K562 (cell line): ENCODE data around the gene LGR6. TPM values are rescaled to one million over a fixed set of nuclear protein-coding genes. Genes with fewer than 3 reads are reported as not detected.
A peak's percentile ranks its signal among the peaks of the same experiment; 100 is the strongest.

Experiments
- ADNP ChIP-seq: fragments of 200-800 bp; sonication (Bioruptor generic); IDR thresholded peaks from 2 replicates; pipeline ENCODE4 v1.6.1; 2016; ENCODE audit warnings: missing genetic modification characterization, missing compliant biosample characterization
- BMI1 ChIP-seq: fragments of 150-350 bp; IDR thresholded peaks from 2 replicates; pipeline ENCODE4 v1.6.1; 2014; ENCODE audit warnings: low read length
- CBX5 ChIP-seq: IDR thresholded peaks from 2 replicates; pipeline ENCODE4 v1.6.1; 2014; ENCODE audit warnings: low read depth, borderline replicate concordance
- GABPB1 ChIP-seq: sonication (generic); formaldehyde crosslinking; IDR thresholded peaks from 2 replicates; pipeline ENCODE4 v1.8.0; 2022; ENCODE audit warnings: mild to moderate bottlenecking, missing genetic modification reagents
- HNRNPL ChIP-seq: fragments of 200-400 bp; formaldehyde crosslinking; IDR thresholded peaks from 2 replicates; pipeline ENCODE4 v1.6.1; 2017; ENCODE audit warnings: low read depth, mild to moderate bottlenecking, low read length
- KHSRP ChIP-seq: fragments of 450-650 bp; IDR thresholded peaks from 2 replicates; pipeline ENCODE4 v1.6.1; 2017
- MCM2 ChIP-seq: fragments of 450-650 bp; IDR thresholded peaks from 2 replicates; pipeline ENCODE4 v1.6.1; 2017; ENCODE audit warnings: low read depth, mild to moderate bottlenecking
- PHB2 ChIP-seq: fragments of 450-650 bp; IDR thresholded peaks from 2 replicates; pipeline ENCODE4 v1.6.1; 2017; ENCODE audit warnings: low read depth
- PML ChIP-seq: IDR thresholded peaks from 2 replicates; pipeline ENCODE4 v1.6.1; 2012; ENCODE audit warnings: low read length, inconsistent platforms
- TAF15 ChIP-seq: fragments of 200-400 bp; formaldehyde crosslinking; IDR thresholded peaks from 2 replicates; pipeline ENCODE4 v1.6.1; 2017; ENCODE audit warnings: mild to moderate bottlenecking, low read depth, low read length, moderate library complexity
- TCFL5 ChIP-seq: fragments of 250-450 bp; sonication (Bioruptor Pico); conservative IDR thresholded peaks from 2 replicates; pipeline ENCODE4 v1.6.1; 2021; ENCODE audit warnings: mild to moderate bottlenecking, moderate library complexity, matching md5 sums
- ZNF121 ChIP-seq: sonication (generic); formaldehyde crosslinking; conservative IDR thresholded peaks from 2 replicates; pipeline ENCODE4 v1.8.0; 2022; ENCODE audit warnings: missing genetic modification reagents
- ZNF561 ChIP-seq: fragments of 450-650 bp; formaldehyde crosslinking; conservative IDR thresholded peaks from 2 replicates; pipeline ENCODE4 v1.4.0; 2020; ENCODE audit warnings: mild to moderate bottlenecking, moderate library complexity
- ZNF586 ChIP-seq: fragments of 450-650 bp; formaldehyde crosslinking; conservative IDR thresholded peaks from 2 replicates; pipeline ENCODE4 v1.4.0; 2020; ENCODE audit warnings: mild to moderate bottlenecking, moderate library complexity
- polyA plus RNA-seq, 8 experiments: library from polyadenylated mRNA; depleted of rRNA in 4 of 8; stranded (reverse) in 5 of 8; unstranded in 3 of 8; fragments of >200 nt; fragmentation: Nextera tagmentation in 2 of 8; fragmentation: Illumina TruSeq in 1 of 8; extraction: Ambion mirVana in 2 of 8; extraction: Trizol in 1 of 8; gene quantifications; 2 replicates each; pipeline versions ENCODE4 v1.2.1 to v1.2.3, GENCODE V29; 2011 to 2014; ENCODE audit warnings: inconsistent platforms in 1 of 8, missing spikeins in 1 of 8
- total RNA-seq, 7 experiments: library from RNA; depleted of rRNA in 6 of 7; stranded (reverse); fragments of >200 nt in 6 of 7; fragmentation: Illumina TruSeq in 2 of 7; extraction: Trizol in 2 of 7; gene quantifications; 2 replicates each; pipeline versions ENCODE4 v1.2.1 to v1.2.3, GENCODE V29; 2011 to 2021; ENCODE audit warnings: low replicate concordance in 1 of 7
- TF ChIP-seq, protein P1 (sequence below): fragments of 450-650 bp; IDR thresholded peaks from 2 replicates; pipeline ENCODE4 v1.6.1; 2018; ENCODE audit not compliant: partially characterized antibody
- TF ChIP-seq, protein P2 (sequence below), 2 experiments: IDR thresholded peaks; 2 replicates each; pipeline ENCODE4 v1.6.1; 2011; ENCODE audit warnings: borderline replicate concordance in 1 of 2, control low read depth in 1 of 2, low read depth in 1 of 2, low read length in 1 of 2, mild to moderate bottlenecking in 1 of 2, mixed read lengths in 1 of 2, moderate library complexity in 1 of 2; ENCODE audit not compliant: insufficient read depth in 1 of 2, insufficient read length in 1 of 2, poor library complexity in 1 of 2, severe bottlenecking in 1 of 2; ENCODE audit errors: extremely low read depth in 1 of 2
- TF ChIP-seq, protein P3 (sequence below): IDR thresholded peaks from 2 replicates; pipeline ENCODE4 v1.6.1; 2016; ENCODE audit warnings: missing genetic modification characterization, missing compliant biosample characterization
- TF ChIP-seq, protein P4 (sequence below): fragments of 450-650 bp; IDR thresholded peaks from 2 replicates; pipeline ENCODE4 v1.6.1; 2018; ENCODE audit warnings: mild to moderate bottlenecking, low read depth; ENCODE audit not compliant: partially characterized antibody

LGR6 gene
- total and polyA plus RNA-seq, 9 of the 15 experiments (the other 6 are each of a cell fraction or from before 2014, with no cell fraction given): 0.01 to 0.54 (median 0.17) TPM; not detected in 1

DNA sequence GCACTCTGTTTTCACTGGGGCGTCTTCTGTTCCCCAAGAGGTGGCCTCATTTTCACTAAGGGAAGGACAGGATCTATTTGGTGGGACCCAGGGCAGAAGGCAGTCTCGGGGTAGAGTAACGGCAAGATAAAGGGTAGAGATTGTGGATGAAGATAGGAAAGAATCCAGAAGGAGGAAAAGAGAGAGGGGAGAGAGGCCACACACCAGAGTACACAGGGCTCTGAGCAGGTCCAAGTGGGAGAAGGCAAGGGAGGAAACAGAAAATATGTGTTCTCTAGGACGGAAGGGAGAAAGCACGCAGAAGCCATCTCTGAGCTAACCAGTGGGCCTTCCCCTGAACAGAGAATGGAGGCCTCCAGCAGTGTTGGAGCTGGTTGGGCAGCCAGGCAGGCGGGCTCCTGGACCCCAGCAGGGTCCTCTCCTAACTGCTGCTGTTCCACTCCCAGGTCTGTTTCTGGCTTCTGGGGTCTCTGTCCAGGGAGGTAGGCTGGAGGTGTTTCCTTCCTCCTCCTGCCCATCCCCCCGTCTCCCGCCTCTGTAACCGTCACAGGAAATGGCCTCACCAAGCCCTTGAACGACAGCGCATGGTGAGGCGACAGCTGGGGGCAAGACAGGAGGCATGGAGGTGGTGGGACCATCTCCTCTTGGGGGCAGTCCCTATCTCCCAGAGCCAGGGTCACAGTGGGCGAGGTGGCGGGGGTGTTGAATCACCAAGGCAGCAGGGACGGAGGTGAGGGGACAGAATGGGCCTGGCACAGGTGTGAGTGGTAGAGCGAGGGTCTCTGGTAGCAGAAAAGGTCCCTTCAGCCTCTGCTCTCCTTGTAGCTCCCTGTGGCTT lies 33.8 kb upstream of the LGR6 start (continued):
- TF ChIP-seq, protein P1, sequence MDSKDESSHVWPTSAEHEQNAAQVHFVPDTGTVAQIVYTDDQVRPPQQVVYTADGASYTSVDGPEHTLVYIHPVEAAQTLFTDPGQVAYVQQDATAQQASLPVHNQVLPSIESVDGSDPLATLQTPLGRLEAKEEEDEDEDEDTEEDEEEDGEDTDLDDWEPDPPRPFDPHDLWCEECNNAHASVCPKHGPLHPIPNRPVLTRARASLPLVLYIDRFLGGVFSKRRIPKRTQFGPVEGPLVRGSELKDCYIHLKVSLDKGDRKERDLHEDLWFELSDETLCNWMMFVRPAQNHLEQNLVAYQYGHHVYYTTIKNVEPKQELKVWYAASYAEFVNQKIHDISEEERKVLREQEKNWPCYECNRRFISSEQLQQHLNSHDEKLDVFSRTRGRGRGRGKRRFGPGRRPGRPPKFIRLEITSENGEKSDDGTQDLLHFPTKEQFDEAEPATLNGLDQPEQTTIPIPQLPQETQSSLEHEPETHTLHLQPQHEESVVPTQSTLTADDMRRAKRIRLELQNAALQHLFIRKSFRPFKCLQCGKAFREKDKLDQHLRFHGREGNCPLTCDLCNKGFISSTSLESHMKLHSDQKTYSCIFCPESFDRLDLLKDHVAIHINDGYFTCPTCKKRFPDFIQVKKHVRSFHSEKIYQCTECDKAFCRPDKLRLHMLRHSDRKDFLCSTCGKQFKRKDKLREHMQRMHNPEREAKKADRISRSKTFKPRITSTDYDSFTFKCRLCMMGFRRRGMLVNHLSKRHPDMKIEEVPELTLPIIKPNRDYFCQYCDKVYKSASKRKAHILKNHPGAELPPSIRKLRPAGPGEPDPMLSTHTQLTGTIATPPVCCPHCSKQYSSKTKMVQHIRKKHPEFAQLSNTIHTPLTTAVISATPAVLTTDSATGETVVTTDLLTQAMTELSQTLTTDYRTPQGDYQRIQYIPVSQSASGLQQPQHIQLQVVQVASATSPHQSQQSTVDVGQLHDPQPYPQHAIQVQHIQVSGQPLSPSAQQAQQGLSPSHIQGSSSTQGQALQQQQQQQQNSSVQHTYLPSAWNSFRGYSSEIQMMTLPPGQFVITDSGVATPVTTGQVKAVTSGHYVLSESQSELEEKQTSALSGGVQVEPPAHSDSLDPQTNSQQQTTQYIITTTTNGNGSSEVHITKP: no peak
- TF ChIP-seq PHB2 (peak; percentile 54; the same call in 1 of the 2 replicates), ZNF586 (CRISPR knock-in tag) (peak; percentile 27; the same call in 1 of the 2 replicates), ZNF561 (0 out of 2 replicates have a peak, but pooled peaks have one; percentile 65), TAF15 (no peak), BMI1 (no peak), ADNP (tag) (no peak), CBX5 (no peak), KHSRP (peak; percentile 29; the same call in 1 of the 2 replicates), MCM2 (no peak), HNRNPL (no peak), ZNF121 (no peak), GABPB1 (CRISPR knock-in tag) (peak; percentile 59; the same call in 1 of the 2 replicates), PML (peak; percentile 19; the same call in 1 of the 2 replicates), TCFL5 (CRISPR knock-in tag) (no peak)
- TF ChIP-seq, protein P2, sequence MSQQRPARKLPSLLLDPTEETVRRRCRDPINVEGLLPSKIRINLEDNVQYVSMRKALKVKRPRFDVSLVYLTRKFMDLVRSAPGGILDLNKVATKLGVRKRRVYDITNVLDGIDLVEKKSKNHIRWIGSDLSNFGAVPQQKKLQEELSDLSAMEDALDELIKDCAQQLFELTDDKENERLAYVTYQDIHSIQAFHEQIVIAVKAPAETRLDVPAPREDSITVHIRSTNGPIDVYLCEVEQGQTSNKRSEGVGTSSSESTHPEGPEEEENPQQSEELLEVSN (IDR thresholded peaks at IDR 0.05; ENCODE audit: borderline replicate concordance in 1 of 2, extremely low read depth in 1 of 2, insufficient read depth in 1 of 2, insufficient read length in 1 of 2, low read depth in 1 of 2, low read length in 1 of 2, poor library complexity in 1 of 2, severe bottlenecking in 1 of 2): peak; percentile 62 to 81
- TF ChIP-seq, protein P3, sequence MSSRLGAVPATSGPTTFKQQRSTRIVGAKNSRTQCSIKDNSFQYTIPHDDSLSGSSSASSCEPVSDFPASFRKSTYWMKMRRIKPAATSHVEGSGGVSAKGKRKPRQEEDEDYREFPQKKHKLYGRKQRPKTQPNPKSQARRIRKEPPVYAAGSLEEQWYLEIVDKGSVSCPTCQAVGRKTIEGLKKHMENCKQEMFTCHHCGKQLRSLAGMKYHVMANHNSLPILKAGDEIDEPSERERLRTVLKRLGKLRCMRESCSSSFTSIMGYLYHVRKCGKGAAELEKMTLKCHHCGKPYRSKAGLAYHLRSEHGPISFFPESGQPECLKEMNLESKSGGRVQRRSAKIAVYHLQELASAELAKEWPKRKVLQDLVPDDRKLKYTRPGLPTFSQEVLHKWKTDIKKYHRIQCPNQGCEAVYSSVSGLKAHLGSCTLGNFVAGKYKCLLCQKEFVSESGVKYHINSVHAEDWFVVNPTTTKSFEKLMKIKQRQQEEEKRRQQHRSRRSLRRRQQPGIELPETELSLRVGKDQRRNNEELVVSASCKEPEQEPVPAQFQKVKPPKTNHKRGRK (tag): no peak
- TF ChIP-seq, protein P4, sequence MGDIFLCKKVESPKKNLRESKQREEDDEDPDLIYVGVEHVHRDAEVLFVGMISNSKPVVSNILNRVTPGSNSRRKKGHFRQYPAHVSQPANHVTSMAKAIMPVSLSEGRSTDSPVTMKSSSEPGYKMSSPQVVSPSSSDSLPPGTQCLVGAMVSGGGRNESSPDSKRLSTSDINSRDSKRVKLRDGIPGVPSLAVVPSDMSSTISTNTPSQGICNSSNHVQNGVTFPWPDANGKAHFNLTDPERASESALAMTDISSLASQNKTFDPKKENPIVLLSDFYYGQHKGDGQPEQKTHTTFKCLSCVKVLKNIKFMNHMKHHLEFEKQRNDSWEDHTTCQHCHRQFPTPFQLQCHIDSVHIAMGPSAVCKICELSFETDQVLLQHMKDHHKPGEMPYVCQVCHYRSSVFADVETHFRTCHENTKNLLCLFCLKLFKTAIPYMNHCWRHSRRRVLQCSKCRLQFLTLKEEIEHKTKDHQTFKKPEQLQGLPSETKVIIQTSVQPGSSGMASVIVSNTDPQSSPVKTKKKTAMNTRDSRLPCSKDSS: peak; percentile 51
